ENCODE measurements around the gene GHSR.

GRCh38 chr3:172396400-172396799 lies 51.9 kb downstream of the GHSR start:
- TF ChIP-seq POLR2A (IDR thresholded peaks at IDR 0.05; ENCODE audit: extremely low read depth, insufficient read length) (no peak), CTCF (IDR thresholded peaks at IDR 0.05; ENCODE audit: low read depth, low read length) (no peak), MAX (IDR thresholded peaks at IDR 0.05; ENCODE audit: low read depth, low read length) (no peak), MYC (IDR thresholded peaks at IDR 0.05; ENCODE audit: low read depth, low read length) (no peak)

Measured in NB4 (cell line).